Smooth muscle cell (in vitro differentiated cells): ENCODE data around the gene ADGRL3. TPM values are rescaled to one million over a fixed set of nuclear protein-coding genes. Genes with fewer than 3 reads are reported as not detected.

ENCODE experiments used
- DNase-seq: peaks from one replicate; lab custom pipeline; 2025; ENCODE audit not compliant: unreplicated experiment; lab: John Stamatoyannopoulos, UW
- H2AFZ ChIP-seq: fragments of 200-600 bp; sonication (generic); 2 replicates; pipeline ENCODE4 v1.6.0; 2016; ENCODE audit warnings: antibody characterized with exemption, low read depth, mild to moderate bottlenecking
- H3F3A ChIP-seq: fragments of 200-600 bp; sonication (generic); 2 replicates; pipeline ENCODE4 v1.6.0; 2017; ENCODE audit warnings: antibody characterized with exemption, low read depth
- H3K27ac ChIP-seq: fragments of 200-600 bp; sonication (generic); 2 replicates; pipeline ENCODE4 v1.5.1; 2016; ENCODE audit warnings: low read depth, mild to moderate bottlenecking
- H3K27me3 ChIP-seq: fragments of 200-600 bp; sonication (generic); 2 replicates; pipeline ENCODE4 v1.6.1; 2016; ENCODE audit warnings: low read depth, mild to moderate bottlenecking
- H3K36me3 ChIP-seq: fragments of 200-600 bp; sonication (generic); 2 replicates; pipeline ENCODE4 v1.5.1; 2016; ENCODE audit warnings: low read depth
- H3K4me1 ChIP-seq: fragments of 200-600 bp; sonication (generic); 2 replicates; pipeline ENCODE4 v1.5.1; 2016; ENCODE audit warnings: low read depth
- H3K4me2 ChIP-seq: fragments of 200-600 bp; sonication (generic); 2 replicates; pipeline ENCODE4 v1.6.0; 2016; ENCODE audit warnings: mild to moderate bottlenecking
- H3K4me3 ChIP-seq: fragments of 200-600 bp; sonication (generic); 2 replicates; pipeline ENCODE4 v1.5.1; 2016; ENCODE audit warnings: mild to moderate bottlenecking
- H3K79me2 ChIP-seq: fragments of 200-600 bp; sonication (generic); 2 replicates; pipeline ENCODE4 v1.6.0; 2016; ENCODE audit warnings: low read depth, mild to moderate bottlenecking
- H3K9ac ChIP-seq: fragments of 200-600 bp; sonication (generic); 2 replicates; pipeline ENCODE4 v1.6.0; 2016; ENCODE audit warnings: low read depth
- H3K9me3 ChIP-seq: fragments of 200-600 bp; sonication (generic); replicated peaks from 2 replicates; pipeline ENCODE4 v1.5.1; 2016; ENCODE audit warnings: low read depth
- H4K20me1 ChIP-seq: fragments of 200-600 bp; sonication (generic); 2 replicates; pipeline ENCODE4 v1.6.0; 2016; ENCODE audit warnings: low read depth
- WGBS: methylation state at CpG from one replicate; pipeline ENCODE4 v1.1.7; 2016; ENCODE audit warnings: low lambda C conversion rate; 5-methylcytosine and 5-hydroxymethylcytosine counted together
- polyA plus RNA-seq: library from polyadenylated mRNA; unstranded; fragments of >200 nt; fragmentation: Nextera tagmentation; extraction: Ambion mirVana; gene quantifications from 2 replicates; pipeline ENCODE4 v1.2.1, GENCODE V29; 2016
- total RNA-seq: library from RNA; depleted of rRNA; stranded (reverse); fragments of >200 nt; gene quantifications from 2 replicates; pipeline ENCODE4 v1.2.3, GENCODE V29; 2014
- TF ChIP-seq, protein P1 (sequence below): fragments of 200-600 bp; sonication (generic); IDR thresholded peaks from 2 replicates; pipeline ENCODE4 v1.5.1; 2017; ENCODE audit warnings: borderline replicate concordance, mild to moderate bottlenecking, antibody characterized with exemption; ENCODE audit not compliant: insufficient read depth, poor library complexity, severe bottlenecking

Gene ADGRL3
- total and polyA plus RNA-seq, 2 experiments from 2014 or later = 2.4 to 9.5 TPM

DNA sequence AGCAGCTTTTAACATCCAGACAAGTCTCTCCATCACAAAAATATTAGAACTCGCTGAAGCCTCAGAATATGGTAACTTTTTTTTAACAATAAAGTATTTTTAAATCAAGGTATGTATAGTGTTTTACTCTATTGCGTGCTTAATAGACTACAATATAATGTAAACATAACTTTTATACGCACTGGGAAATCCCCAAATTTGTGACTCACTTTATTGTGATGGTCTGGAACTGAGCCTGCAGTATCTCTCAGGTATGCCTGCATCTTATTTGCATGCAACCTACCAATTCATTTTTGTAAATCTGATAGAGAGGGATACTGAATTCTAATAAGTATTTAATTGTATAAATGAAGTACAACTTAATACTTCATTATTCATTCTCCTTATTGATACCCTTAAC is 823.5 kb downstream of the ADGRL3 start:
- Histone ChIP-seq H3K9me3 (no peaks in the 10 kb centered on the region), H3F3A (no peaks in the 10 kb centered on the region)

DNA sequence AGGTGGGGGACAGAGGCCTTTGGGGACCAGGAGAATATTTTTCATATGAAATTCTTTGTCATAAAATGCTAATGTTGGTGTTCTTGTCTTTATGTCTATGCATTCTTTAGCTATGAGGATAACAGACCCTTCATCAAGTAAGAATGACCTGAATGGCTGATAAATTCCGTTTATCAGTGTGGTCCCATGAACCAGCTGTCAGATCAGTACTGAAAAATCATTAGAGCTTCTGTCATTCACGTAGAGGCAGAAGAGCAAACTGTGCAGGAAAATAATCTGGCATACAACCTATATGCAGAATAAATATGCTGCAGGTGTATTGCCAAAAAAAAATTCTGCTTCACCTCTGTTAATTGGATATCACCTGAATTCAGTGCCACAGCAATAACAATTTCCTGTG is 828.6 kb downstream of the ADGRL3 start:
- H3K9me3 ChIP-seq = no peaks in the 10 kb centered on the region
- no peak overlapping the region for H2AFZ ChIP-seq
- H3K4me1 ChIP-seq = no peaks in the 10 kb centered on the region
- no peaks in the 10 kb centered on the region for H3K79me2 ChIP-seq
- H3K4me2 ChIP-seq = no peak overlapping the region
- no peak overlapping the region for H3K4me3 ChIP-seq
- no peaks in the 10 kb centered on the region for H3K27me3 ChIP-seq
- WGBS = 94% methylated on average over 2 of the region's 2 CpGs
- no peak for DNase-seq
- no peak overlapping the region for H3K9ac ChIP-seq
- TF ChIP-seq, protein P1, sequence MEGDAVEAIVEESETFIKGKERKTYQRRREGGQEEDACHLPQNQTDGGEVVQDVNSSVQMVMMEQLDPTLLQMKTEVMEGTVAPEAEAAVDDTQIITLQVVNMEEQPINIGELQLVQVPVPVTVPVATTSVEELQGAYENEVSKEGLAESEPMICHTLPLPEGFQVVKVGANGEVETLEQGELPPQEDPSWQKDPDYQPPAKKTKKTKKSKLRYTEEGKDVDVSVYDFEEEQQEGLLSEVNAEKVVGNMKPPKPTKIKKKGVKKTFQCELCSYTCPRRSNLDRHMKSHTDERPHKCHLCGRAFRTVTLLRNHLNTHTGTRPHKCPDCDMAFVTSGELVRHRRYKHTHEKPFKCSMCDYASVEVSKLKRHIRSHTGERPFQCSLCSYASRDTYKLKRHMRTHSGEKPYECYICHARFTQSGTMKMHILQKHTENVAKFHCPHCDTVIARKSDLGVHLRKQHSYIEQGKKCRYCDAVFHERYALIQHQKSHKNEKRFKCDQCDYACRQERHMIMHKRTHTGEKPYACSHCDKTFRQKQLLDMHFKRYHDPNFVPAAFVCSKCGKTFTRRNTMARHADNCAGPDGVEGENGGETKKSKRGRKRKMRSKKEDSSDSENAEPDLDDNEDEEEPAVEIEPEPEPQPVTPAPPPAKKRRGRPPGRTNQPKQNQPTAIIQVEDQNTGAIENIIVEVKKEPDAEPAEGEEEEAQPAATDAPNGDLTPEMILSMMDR = no peak
- H3K36me3 ChIP-seq = no peaks in the 10 kb centered on the region
- H4K20me1 ChIP-seq = no peaks in the 10 kb centered on the region
- H3K27ac ChIP-seq = no peak overlapping the region
- no peaks in the 10 kb centered on the region for H3F3A ChIP-seq

More for the DNA sequence above, 823.5 kb downstream of the ADGRL3 start:
- Histone ChIP-seq H2AFZ (no peak overlapping the region), H3K27ac (no peak overlapping the region), H3K36me3 (no peaks in the 10 kb centered on the region), H3K9ac (no peak overlapping the region), H3K27me3 (no peaks in the 10 kb centered on the region), H4K20me1 (no peaks in the 10 kb centered on the region), H3K4me2 (no peak overlapping the region), H3K4me3 (no peak overlapping the region), H3K79me2 (no peaks in the 10 kb centered on the region), H3K4me1 (no peaks in the 10 kb centered on the region)
- WGBS = 94% methylated on average over 3 of the region's 3 CpGs
- TF ChIP-seq, protein P1 = no peak
- DNase-seq = no peak

DNA sequence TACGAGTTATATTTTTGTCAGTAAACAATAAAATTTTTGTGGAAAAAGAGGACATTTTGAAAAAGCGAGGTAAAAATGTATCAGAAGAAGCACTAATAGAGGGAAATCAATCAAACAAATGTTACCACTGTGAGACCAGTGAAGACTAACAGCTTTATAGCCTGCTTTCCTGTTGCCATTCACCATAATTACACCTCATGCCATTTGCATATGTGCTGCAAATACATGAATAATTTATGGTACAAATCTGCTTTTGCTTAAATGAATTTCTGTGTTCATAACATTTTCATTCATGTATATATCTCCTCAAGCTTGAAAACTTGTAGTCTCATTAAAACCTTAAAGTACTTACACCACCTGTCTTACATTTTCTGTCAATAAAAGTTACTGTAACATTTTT is 830.8 kb downstream of the ADGRL3 start:
- DNase-seq = no peak
- no peak overlapping the region for H3K9ac ChIP-seq
- no peaks in the 10 kb centered on the region for H4K20me1 ChIP-seq
- WGBS = 83% methylated on average over 2 of the region's 2 CpGs
- no peaks in the 10 kb centered on the region for H3K36me3 ChIP-seq
- no peaks in the 10 kb centered on the region for H3K79me2 ChIP-seq
- H3K4me2 ChIP-seq = no peak overlapping the region
- H2AFZ ChIP-seq = no peak overlapping the region
- no peaks in the 10 kb centered on the region for H3K9me3 ChIP-seq
- H3K4me1 ChIP-seq = no peaks in the 10 kb centered on the region
- no peak overlapping the region for H3K27ac ChIP-seq
- no peaks in the 10 kb centered on the region for H3F3A ChIP-seq
- H3K27me3 ChIP-seq = no peaks in the 10 kb centered on the region
- TF ChIP-seq, protein P1 = no peak
- no peak overlapping the region for H3K4me3 ChIP-seq

DNA sequence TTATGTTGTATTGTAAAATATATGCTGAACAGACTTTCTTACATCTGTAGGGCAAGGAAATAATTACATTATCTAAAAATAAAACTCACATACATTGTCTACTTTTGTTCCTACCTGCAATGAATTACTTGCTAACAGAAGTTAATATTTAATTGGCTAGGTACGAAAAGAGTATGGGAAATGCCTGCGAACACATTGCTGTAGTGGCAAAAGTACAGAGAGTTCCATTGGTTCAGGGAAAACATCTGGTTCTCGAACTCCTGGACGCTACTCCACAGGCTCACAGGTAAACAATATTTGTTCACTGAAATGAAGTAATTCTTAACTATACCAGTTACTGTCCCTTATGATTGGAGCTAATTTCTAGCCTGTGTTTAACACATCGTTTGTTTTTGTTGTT is 837.4 kb downstream of the ADGRL3 start:
- Histone ChIP-seq H3K9ac (no peak overlapping the region), H3K4me2 (no peak overlapping the region), H3F3A (no peaks in the 10 kb centered on the region), H3K27ac (no peak overlapping the region), H4K20me1 (no peaks in the 10 kb centered on the region), H3K79me2 (no peaks in the 10 kb centered on the region), H3K4me1 (no peaks in the 10 kb centered on the region), H3K4me3 (no peak overlapping the region), H3K36me3 (no peaks in the 10 kb centered on the region), H3K27me3 (no peaks in the 10 kb centered on the region), H3K9me3 (no peaks in the 10 kb centered on the region), H2AFZ (no peak overlapping the region)
- no peak for DNase-seq
- TF ChIP-seq, protein P1 = no peak
- 95% methylated on average over 5 of the region's 5 CpGs for WGBS
